GM21723 (cell line): ENCODE measurements around the gene TMEM92.
"Not testable (repeated sequence)": the region's sequence is repeated elsewhere in the genome, so short reads cannot be mapped to it uniquely, and the experiment has no call there.

ENCODE experiments used
- ATAC-seq: cut with Tn5 transposase; IDR thresholded peaks from one replicate; pipeline ENCODE4 v1.9.1; 2021; ENCODE audit warnings: mild to moderate bottlenecking, moderate library complexity; ENCODE audit not compliant: unreplicated experiment

The TMEM92 gene

GRCh38 chr17:50273654-50274040, 619 bp upstream of the TMEM92 start:
- no peak for ATAC-seq

- no peak for ATAC-seq
Measured at GRCh38 chr17:50274897-50275221, 593 bp downstream of the TMEM92 start.

GRCh38 chr17:50275279-50275678, 1.0 kb downstream of the TMEM92 start:
- ATAC-seq: no peak

GRCh38 chr17:50276588-50277356, 2.5 kb downstream of the TMEM92 start:
- no peak for ATAC-seq

GRCh38 chr17:50277357-50277754, 3.1 kb downstream of the TMEM92 start:
- ATAC-seq: no peak

GRCh38 chr17:50278526-50279180, 4.4 kb downstream of the TMEM92 start:
- ATAC-seq: no peak

- no peak for ATAC-seq
Measured at GRCh38 chr17:50279181-50279526, 4.9 kb downstream of the TMEM92 start.

GRCh38 chr17:50279639-50280038, 5.4 kb downstream of the TMEM92 start:
- no peak for ATAC-seq

- no peak for ATAC-seq
Measured at GRCh38 chr17:50280068-50280467, 5.8 kb downstream of the TMEM92 start.

GRCh38 chr17:50280801-50281441, 6.7 kb downstream of the TMEM92 start:
- no peak for ATAC-seq

GRCh38 chr17:50281739-50282401, 7.6 kb downstream of the TMEM92 start:
- ATAC-seq: no peak

GRCh38 chr17:50283246-50283645, 9.0 kb downstream of the TMEM92 start:
- ATAC-seq: no peak

- no peak for ATAC-seq
Measured at GRCh38 chr17:50283714-50284113, 9.4 kb downstream of the TMEM92 start.

GRCh38 chr17:50285941-50286340, 11.7 kb downstream of the TMEM92 start:
- no peak for ATAC-seq

- not testable (repeated sequence) for ATAC-seq
Measured at GRCh38 chr17:50287302-50287701, 13.0 kb downstream of the TMEM92 start.

- ATAC-seq: no peak
Measured at GRCh38 chr17:50288306-50288705, 14.0 kb downstream of the TMEM92 start.

GRCh38 chr17:50289278-50289677, 15.0 kb downstream of the TMEM92 start:
- ATAC-seq: no peak

- no peak for ATAC-seq
Measured at GRCh38 chr17:50289991-50290702, 15.9 kb downstream of the TMEM92 start.

- no peak for ATAC-seq
Measured at GRCh38 chr17:50290933-50291332, 16.7 kb downstream of the TMEM92 start.

GRCh38 chr17:50292465-50292864, 18.2 kb downstream of the TMEM92 start:
- no peak for ATAC-seq

- no peak for ATAC-seq
Measured at GRCh38 chr17:50295021-50295420, 20.8 kb downstream of the TMEM92 start.
